ENCODE results near the gene JMJD4.
"Not testable (repeated sequence)": the region's sequence is repeated elsewhere in the genome, so short reads cannot be mapped to it uniquely, and the experiment has no call there.

Gene JMJD4

GRCh38 chr1:227731241-227731677 lies 3.8 kb downstream of the JMJD4 start:
- DNase-seq: no peak

- DNase-seq: no peak
These were observed 4.4 kb downstream of the JMJD4 start for GRCh38 chr1:227730630-227731151.

GRCh38 chr1:227729881-227730629 lies 5.0 kb downstream of the JMJD4 start:
- peak in 1 of 2 experiments; percentile 25 for DNase-seq

GRCh38 chr1:227729144-227729880 lies 5.8 kb downstream of the JMJD4 start:
- no peak for DNase-seq

- DNase-seq: no peak
These were observed 6.3 kb downstream of the JMJD4 start for GRCh38 chr1:227728892-227729143.

GRCh38 chr1:227728059-227728891 lies 6.8 kb downstream of the JMJD4 start:
- peak; percentile 60 to 75 for DNase-seq

GRCh38 chr1:227726924-227727599 lies 8.0 kb downstream of the JMJD4 start:
- no peak for DNase-seq

GRCh38 chr1:227726318-227726717 lies 8.8 kb downstream of the JMJD4 start:
- DNase-seq: no peak

- DNase-seq: no peak
These were observed 10.1 kb downstream of the JMJD4 start for GRCh38 chr1:227725046-227725445.

GRCh38 chr1:227723474-227723873 lies 11.6 kb downstream of the JMJD4 start:
- no peak for DNase-seq

- DNase-seq: no peak
These were observed 16.2 kb downstream of the JMJD4 start for GRCh38 chr1:227718932-227719331.

GRCh38 chr1:227712648-227713047 lies 22.5 kb downstream of the JMJD4 start:
- no peak for DNase-seq

GRCh38 chr1:227710474-227710873 lies 24.6 kb downstream of the JMJD4 start:
- DNase-seq: not testable (repeated sequence)

GRCh38 chr1:227709451-227709850 lies 25.7 kb downstream of the JMJD4 start:
- DNase-seq: no peak

- DNase-seq: no peak
These were observed 27.3 kb downstream of the JMJD4 start for GRCh38 chr1:227707846-227708245.

GRCh38 chr1:227701631-227702030 lies 33.5 kb downstream of the JMJD4 start:
- not testable (repeated sequence) for DNase-seq

GRCh38 chr1:227697321-227697864 lies 37.7 kb downstream of the JMJD4 start:
- DNase-seq: no peak

GRCh38 chr1:227685807-227686206 lies 49.3 kb downstream of the JMJD4 start:
- no peak for DNase-seq
